ENCODE data around the gene KCNQ1. TPM values are rescaled to one million over a fixed set of nuclear protein-coding genes. Genes with fewer than 3 reads are reported as not detected.

The KCNQ1 gene
- polyA plus RNA-seq, 1 experiment, result not detected

DNA sequence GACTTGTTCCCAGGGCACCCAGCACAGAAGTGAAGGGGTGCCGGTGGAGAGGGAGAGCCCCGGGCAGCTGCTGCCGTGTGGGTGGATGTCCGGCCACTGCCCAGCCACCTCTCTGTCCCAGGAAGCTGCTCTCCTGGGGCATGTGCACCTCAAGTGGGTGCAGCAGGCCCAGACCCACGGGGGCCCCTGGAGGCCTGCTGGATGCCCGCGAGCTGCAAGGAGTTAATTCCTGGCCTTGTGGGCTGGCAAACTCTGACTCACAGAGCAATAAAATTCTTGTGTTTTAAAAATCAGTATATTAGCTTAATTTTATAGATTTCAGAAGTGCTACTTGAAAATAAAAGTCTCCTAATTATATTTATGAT is 292.4 kb downstream of the KCNQ1 start:
- H3K27me3 ChIP-seq (ENCODE audit: control insufficient read depth, insufficient read depth, low read length), result no peaks in the 10 kb centered on the region
- CTCF ChIA-PET, result no interaction called here
- no peak for DNase-seq (ENCODE audit: low read depth, low spot score)
- TF ChIP-seq, protein P1, sequence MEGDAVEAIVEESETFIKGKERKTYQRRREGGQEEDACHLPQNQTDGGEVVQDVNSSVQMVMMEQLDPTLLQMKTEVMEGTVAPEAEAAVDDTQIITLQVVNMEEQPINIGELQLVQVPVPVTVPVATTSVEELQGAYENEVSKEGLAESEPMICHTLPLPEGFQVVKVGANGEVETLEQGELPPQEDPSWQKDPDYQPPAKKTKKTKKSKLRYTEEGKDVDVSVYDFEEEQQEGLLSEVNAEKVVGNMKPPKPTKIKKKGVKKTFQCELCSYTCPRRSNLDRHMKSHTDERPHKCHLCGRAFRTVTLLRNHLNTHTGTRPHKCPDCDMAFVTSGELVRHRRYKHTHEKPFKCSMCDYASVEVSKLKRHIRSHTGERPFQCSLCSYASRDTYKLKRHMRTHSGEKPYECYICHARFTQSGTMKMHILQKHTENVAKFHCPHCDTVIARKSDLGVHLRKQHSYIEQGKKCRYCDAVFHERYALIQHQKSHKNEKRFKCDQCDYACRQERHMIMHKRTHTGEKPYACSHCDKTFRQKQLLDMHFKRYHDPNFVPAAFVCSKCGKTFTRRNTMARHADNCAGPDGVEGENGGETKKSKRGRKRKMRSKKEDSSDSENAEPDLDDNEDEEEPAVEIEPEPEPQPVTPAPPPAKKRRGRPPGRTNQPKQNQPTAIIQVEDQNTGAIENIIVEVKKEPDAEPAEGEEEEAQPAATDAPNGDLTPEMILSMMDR (IDR thresholded peaks at IDR 0.05; ENCODE audit: low read depth, low read length), result no peak
- peaks cover 5% of the 10 kb centered on the region; the same call in 1 of the 2 replicates for H3K9me3 ChIP-seq (ENCODE audit: control insufficient read depth, insufficient read depth, low read length)
- POLR2A ChIA-PET, result no interaction called here
- no peak overlapping the region for H3K27ac ChIP-seq (ENCODE audit: low read depth, low read length)
- no peak overlapping the region for H3K4me3 ChIP-seq (ENCODE audit: low read depth, low read length)

DNA sequence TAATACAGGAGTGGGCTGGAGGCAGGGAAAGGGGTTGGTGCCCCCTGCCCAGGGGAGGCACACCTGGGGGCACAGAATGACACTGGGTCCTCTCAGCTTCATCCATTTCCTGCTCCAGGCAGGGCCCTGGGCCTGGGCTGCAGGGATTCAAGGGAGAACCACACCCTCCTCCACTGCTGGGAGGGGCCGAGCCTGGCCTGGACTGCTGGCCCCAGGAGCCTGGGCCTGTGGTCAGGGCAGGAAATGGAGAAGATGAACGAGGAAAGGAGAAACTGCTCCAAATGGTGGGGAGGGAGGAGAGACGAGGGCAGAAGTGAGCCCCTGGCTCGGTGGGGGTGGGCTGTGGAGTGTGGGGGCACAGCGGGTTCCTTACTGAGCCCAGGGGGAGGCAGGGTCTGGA is 293.1 kb downstream of the KCNQ1 start:
- TF ChIP-seq, protein P1 (IDR thresholded peaks at IDR 0.05; ENCODE audit: low read depth, low read length), result no peak
- H3K27ac ChIP-seq (ENCODE audit: low read depth, low read length), result no peak overlapping the region
- peaks cover 5% of the 10 kb centered on the region; the same call in 1 of the 2 replicates for H3K9me3 ChIP-seq (ENCODE audit: control insufficient read depth, insufficient read depth, low read length)
- CTCF ChIA-PET, result no interaction called here
- no peak overlapping the region for H3K4me3 ChIP-seq (ENCODE audit: low read depth, low read length)
- H3K27me3 ChIP-seq (ENCODE audit: control insufficient read depth, insufficient read depth, low read length), result no peaks in the 10 kb centered on the region
- POLR2A ChIA-PET, result no interaction called here
- DNase-seq (ENCODE audit: low read depth, low spot score), result no peak

DNA sequence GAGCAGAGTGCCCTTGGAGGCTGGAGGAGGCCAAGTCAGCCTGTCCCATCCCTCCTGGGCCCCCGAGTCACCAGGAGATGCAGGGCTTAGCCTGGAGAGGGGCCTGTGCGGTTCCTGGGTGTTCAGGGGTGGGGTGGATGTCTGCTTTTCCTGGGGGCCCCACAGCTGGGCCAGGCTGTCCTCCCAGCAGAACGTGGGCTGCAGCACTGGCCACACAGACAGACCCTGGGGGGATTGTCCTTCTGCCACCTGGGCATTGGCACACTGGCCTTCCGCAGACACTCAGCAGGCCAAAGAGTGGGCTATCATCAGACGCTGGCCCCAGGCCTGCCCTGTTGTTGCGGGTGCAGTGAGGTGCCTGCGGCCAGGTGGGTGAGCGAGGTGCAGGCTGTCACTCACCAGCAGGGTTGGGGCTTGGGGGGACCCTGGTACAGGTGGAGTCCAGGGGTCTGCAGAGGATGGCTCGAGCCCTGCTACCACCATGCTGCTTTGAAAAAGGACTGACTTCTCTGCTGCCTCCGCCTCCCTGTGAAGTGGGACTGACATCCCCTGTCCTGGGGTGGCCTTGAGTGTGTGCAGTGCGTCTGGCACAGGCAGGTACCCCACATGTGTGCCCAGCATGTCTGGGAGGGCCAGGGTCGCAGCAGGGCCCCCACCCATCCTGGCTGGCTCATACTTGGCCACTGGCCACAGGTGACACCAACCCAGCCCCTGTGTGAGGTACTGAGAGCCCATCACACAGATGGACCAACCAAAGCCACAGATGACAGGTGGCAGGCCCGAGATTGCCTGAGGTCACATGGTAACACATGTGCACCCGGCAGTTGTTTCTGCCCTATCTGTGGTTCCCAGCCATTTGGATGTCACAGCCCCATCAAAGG is 294.0 kb downstream of the KCNQ1 start:
- ChIA-PET POLR2A (no interaction called here), CTCF (no interaction called here)
- Histone ChIP-seq H3K4me3 (ENCODE audit: low read depth, low read length) (no peak overlapping the region), H3K27me3 (ENCODE audit: control insufficient read depth, insufficient read depth, low read length) (no peaks in the 10 kb centered on the region), H3K27ac (ENCODE audit: low read depth, low read length) (no peak overlapping the region), H3K9me3 (ENCODE audit: control insufficient read depth, insufficient read depth, low read length) (peaks cover 5% of the 10 kb centered on the region; the same call in 1 of the 2 replicates)
- no peak for DNase-seq (ENCODE audit: low read depth, low spot score)
- TF ChIP-seq, protein P1 (IDR thresholded peaks at IDR 0.05; ENCODE audit: low read depth, low read length), result no peak

DNA sequence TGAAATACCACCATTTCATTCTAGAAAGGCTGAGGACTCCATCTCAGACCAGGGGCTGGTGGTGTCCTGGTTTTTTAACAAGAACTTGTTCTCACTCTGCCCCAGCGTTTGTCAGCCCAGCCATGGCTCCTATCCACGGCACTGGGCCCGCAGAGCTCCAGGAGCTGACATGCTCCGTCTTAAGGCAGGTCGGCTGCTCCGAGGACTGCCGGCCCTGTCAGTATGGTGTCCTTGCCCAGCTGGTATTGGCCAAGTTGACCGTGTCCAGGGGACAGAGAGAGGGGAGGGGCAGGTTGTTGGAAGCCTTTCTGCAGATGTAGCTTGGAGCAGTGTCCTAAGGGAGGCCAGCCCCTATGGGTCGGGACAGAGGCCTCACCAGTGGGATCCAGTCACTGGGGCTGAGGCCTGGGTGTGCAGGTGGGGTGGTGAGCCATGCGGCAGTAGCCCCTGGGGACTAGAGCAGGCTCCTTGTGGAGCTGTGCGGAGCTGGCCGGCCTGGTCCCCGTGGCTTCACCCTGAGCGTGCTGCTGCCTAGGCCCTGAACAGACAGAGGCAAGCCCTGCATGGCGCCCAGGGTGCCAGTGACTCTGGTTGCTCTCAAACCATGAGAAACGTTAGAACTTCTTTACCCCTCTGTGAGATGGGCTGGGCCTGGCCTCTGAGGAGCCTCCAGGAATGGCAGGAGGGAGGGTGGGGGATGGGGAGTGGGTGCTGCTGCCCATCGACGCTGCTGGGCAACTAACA is 294.9 kb downstream of the KCNQ1 start:
- Histone ChIP-seq H3K9me3 (ENCODE audit: control insufficient read depth, insufficient read depth, low read length) (peaks cover 5% of the 10 kb centered on the region; the same call in 1 of the 2 replicates), H3K4me3 (ENCODE audit: low read depth, low read length) (no peak overlapping the region), H3K27me3 (ENCODE audit: control insufficient read depth, insufficient read depth, low read length) (peaks cover 3% of the 10 kb centered on the region), H3K27ac (ENCODE audit: low read depth, low read length) (no peak overlapping the region)
- CTCF ChIA-PET, result no interaction called here
- TF ChIP-seq, protein P1 (IDR thresholded peaks at IDR 0.05; ENCODE audit: low read depth, low read length), result no peak
- DNase-seq (ENCODE audit: low read depth, low spot score), result no peak
- POLR2A ChIA-PET, result no interaction called here

Data from AG04450 (cell line).